Fibroblast of lung (primary cell): Measurements from ENCODE around the gene RAB20. TPM values are rescaled to one million over a fixed set of nuclear protein-coding genes. Genes with fewer than 3 reads are reported as not detected.

Experiments used
- DNase-seq, 2 donors: peaks; one replicate each; pipeline versions ENCODE4 v3.0.0 to v3.0.0-alpha.2; 2010; ENCODE audit warnings: low read depth in 2 of 2
- H2AFZ ChIP-seq: 2 replicates; pipeline ENCODE4 v1.5.1; 2012; ENCODE audit warnings: low read length, control low read depth, inconsistent platforms
- H3K27ac ChIP-seq: 2 replicates; pipeline ENCODE4 v1.5.1; 2011; ENCODE audit warnings: low read length, control low read depth; ENCODE audit not compliant: insufficient read depth
- H3K27me3 ChIP-seq: 2 replicates; pipeline ENCODE4 v1.5.1; 2011; ENCODE audit warnings: mild to moderate bottlenecking, low read length; ENCODE audit not compliant: control insufficient read depth, insufficient read depth
- H3K36me3 ChIP-seq: 2 replicates; pipeline ENCODE4 v1.5.1; 2011; ENCODE audit warnings: low read length; ENCODE audit not compliant: control insufficient read depth, insufficient read depth
- H3K4me1 ChIP-seq: 2 replicates; pipeline ENCODE4 v1.5.1; 2011; ENCODE audit warnings: low read length; ENCODE audit not compliant: control insufficient read depth, insufficient read depth; ENCODE audit errors: extremely low read depth
- H3K4me2 ChIP-seq: 2 replicates; pipeline ENCODE4 v1.5.1; 2011; ENCODE audit warnings: low read length, control low read depth; ENCODE audit not compliant: insufficient read depth; ENCODE audit errors: extremely low read depth
- H3K4me3 ChIP-seq, 4 experiments: fragments of 200-600 bp in 1 of 4; sonication (generic) in 1 of 4; replicated peaks in 1 of 4; 2 replicates each; pipeline ENCODE4 v1.5.1; 2011 to 2016; ENCODE audit warnings: low read length in 4 of 4, low read depth in 3 of 4, mild to moderate bottlenecking in 3 of 4, control low read depth in 2 of 4, inconsistent platforms in 1 of 4, mixed read lengths in 1 of 4; ENCODE audit not compliant: insufficient read depth in 1 of 4; ENCODE audit errors: control extremely low read depth in 1 of 4
- H3K79me2 ChIP-seq: 2 replicates; pipeline ENCODE4 v1.5.1; 2012; ENCODE audit warnings: mild to moderate bottlenecking, low read length, inconsistent platforms; ENCODE audit not compliant: control insufficient read depth, insufficient read depth
- H3K9ac ChIP-seq: 2 replicates; pipeline ENCODE4 v1.5.1; 2011; ENCODE audit warnings: mild to moderate bottlenecking, low read length, control low read depth; ENCODE audit not compliant: insufficient read depth
- H3K9me3 ChIP-seq: 2 replicates; pipeline ENCODE4 v1.5.1; 2012; ENCODE audit warnings: low read depth, low read length; ENCODE audit not compliant: control insufficient read depth, insufficient read depth
- H4K20me1 ChIP-seq: 2 replicates; pipeline ENCODE4 v1.5.1; 2011; ENCODE audit warnings: low read length; ENCODE audit not compliant: control insufficient read depth, insufficient read depth; ENCODE audit errors: extremely low read depth
- EZH2 ChIP-seq: IDR thresholded peaks from 2 replicates; pipeline ENCODE4 v1.5.1; 2012; ENCODE audit warnings: low read length, control low read depth, mild to moderate bottlenecking; ENCODE audit errors: missing control alignments
- polyA plus RNA-seq, 2 donors: library from polyadenylated mRNA; depleted of rRNA in 1 of 2; stranded (reverse) in 1 of 2; unstranded in 1 of 2; fragments of >200 nt; gene quantifications; 2 replicates each; pipeline ENCODE4 v1.2.1, GENCODE V29; 2011 to 2012; ENCODE audit warnings: missing spikeins in 1 of 2
- total RNA-seq: library from RNA; depleted of rRNA; stranded (reverse); fragments of >200 nt; gene quantifications from 2 replicates; pipeline ENCODE4 v1.2.1, GENCODE V29; 2014
- TF ChIP-seq, protein P1 (sequence below), 2 donors: IDR thresholded peaks in 1 of 2; conservative IDR thresholded peaks in 1 of 2; 1 replicate in 1 of 2; 2 replicates in 1 of 2; pipeline ENCODE4 v1.5.1; 2011 to 2012; ENCODE audit warnings: low read length in 2 of 2, control low read depth in 1 of 2, inconsistent platforms in 1 of 2, low read depth in 1 of 2, mild to moderate bottlenecking in 1 of 2

The RAB20 gene
- total and polyA plus RNA-seq, 2 donors (not counting 1 experiment from before 2014, with no cell fraction given) = 3.5 to 4.3 TPM

DNA sequence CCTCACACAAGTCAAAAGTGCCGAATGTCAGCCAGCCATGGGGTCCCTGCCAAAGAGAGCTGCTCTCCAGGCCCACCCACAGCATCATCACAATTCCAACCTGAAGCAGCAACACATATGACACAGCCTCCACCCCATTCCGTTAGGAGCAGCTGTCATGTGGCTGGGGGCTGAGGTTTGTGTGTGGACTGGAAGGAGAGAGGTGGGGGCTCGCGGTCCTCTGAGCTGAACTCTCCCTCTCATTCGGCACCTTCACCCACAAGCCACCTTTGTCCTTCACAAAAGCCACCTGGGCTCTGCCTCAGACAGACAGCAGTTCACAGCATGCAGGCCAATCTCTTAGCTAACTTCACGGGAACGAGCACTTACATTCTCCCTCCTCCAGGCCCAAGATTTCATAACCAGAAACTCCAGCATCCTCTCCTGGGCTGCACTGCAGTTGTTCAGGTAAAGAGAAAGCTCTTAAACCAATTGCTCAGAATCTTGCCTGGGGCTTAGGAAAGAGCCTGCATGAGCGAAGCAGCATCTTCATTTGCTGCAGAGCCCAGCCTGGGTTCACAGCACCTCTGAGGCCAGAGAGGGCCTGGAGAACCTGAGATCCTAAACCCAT lies 7.2 kb downstream of the RAB20 start:
- TF ChIP-seq, protein P1, sequence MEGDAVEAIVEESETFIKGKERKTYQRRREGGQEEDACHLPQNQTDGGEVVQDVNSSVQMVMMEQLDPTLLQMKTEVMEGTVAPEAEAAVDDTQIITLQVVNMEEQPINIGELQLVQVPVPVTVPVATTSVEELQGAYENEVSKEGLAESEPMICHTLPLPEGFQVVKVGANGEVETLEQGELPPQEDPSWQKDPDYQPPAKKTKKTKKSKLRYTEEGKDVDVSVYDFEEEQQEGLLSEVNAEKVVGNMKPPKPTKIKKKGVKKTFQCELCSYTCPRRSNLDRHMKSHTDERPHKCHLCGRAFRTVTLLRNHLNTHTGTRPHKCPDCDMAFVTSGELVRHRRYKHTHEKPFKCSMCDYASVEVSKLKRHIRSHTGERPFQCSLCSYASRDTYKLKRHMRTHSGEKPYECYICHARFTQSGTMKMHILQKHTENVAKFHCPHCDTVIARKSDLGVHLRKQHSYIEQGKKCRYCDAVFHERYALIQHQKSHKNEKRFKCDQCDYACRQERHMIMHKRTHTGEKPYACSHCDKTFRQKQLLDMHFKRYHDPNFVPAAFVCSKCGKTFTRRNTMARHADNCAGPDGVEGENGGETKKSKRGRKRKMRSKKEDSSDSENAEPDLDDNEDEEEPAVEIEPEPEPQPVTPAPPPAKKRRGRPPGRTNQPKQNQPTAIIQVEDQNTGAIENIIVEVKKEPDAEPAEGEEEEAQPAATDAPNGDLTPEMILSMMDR (conservative IDR thresholded peaks at IDR 0.05 in 1 of 2, IDR thresholded peaks at IDR 0.05 in 1 of 2; ENCODE audit: low read depth in 1 of 2, low read length in 2 of 2) = no peak
- no peak for TF ChIP-seq EZH2
- no peaks in the 10 kb centered on the region for H3K9me3 ChIP-seq
- no peak overlapping the region for H3K27ac ChIP-seq
- H4K20me1 ChIP-seq = no peaks in the 10 kb centered on the region
- DNase-seq = no peak
- no peaks in the 10 kb centered on the region for H3K36me3 ChIP-seq
- no peak overlapping the region for H3K9ac ChIP-seq
- H3K4me1 ChIP-seq = peaks cover 1% of the 10 kb centered on the region
- H2AFZ ChIP-seq = no peak overlapping the region
- no peak overlapping the region for H3K4me3 ChIP-seq
- H3K27me3 ChIP-seq = no peaks in the 10 kb centered on the region
- no peak overlapping the region for H3K4me2 ChIP-seq
- H3K79me2 ChIP-seq = no peaks in the 10 kb centered on the region

DNA sequence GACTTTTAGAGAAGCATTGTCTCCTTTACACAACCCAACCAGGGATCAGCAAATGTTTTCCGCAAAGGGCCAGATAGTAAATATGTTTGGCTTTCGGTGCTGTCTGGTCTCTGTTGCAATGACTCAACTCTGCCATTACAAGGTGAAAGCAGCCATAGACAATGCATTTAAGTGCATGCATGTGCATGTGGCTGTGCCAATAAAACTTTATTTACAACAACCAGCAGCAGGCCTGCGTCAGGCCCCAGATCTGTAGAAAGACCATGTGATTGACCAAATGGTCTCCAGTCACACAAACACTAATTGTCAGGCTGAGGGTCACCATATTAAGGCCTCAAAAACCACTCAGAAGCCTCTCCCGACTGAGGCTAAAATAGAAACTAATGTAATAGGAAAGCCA lies 8.1 kb downstream of the RAB20 start:
- Histone ChIP-seq H3K9ac (no peak overlapping the region), H2AFZ (no peak overlapping the region), H3K27me3 (no peaks in the 10 kb centered on the region), H3K79me2 (no peaks in the 10 kb centered on the region), H3K27ac (no peak overlapping the region), H3K36me3 (no peaks in the 10 kb centered on the region), H3K4me2 (no peak overlapping the region), H4K20me1 (no peaks in the 10 kb centered on the region), H3K9me3 (no peaks in the 10 kb centered on the region), H3K4me1 (no peaks in the 10 kb centered on the region), H3K4me3 (no peak overlapping the region)
- DNase-seq = no peak
- TF ChIP-seq, protein P1 (conservative IDR thresholded peaks at IDR 0.05 in 1 of 2, IDR thresholded peaks at IDR 0.05 in 1 of 2; ENCODE audit: low read depth in 1 of 2, low read length in 2 of 2) = no peak
- TF ChIP-seq EZH2 = no peak

DNA sequence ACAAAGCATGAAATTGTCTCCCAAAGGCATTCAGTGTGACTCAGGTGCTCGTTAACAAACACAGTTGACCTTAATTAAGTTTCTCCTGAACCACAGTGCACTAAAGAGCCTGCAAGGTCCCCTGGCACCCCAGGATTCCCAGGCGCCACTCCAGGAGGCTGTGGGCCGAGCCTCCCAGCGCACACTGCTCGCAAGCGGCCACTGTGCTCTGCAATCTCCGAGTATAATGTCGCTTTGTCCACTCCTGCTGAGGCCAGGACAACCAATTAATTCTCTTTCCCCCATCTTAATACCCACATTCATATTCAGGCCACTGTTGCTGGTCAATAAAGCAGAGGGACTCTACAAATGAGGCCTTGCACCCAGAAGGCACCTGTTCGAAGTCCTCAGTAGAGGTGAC lies 8.8 kb downstream of the RAB20 start:
- Histone ChIP-seq H2AFZ (no peak overlapping the region), H3K79me2 (no peaks in the 10 kb centered on the region), H3K36me3 (no peaks in the 10 kb centered on the region), H3K27me3 (no peaks in the 10 kb centered on the region), H3K4me1 (no peaks in the 10 kb centered on the region), H3K4me3 (no peak overlapping the region), H3K9me3 (no peaks in the 10 kb centered on the region), H3K4me2 (no peak overlapping the region), H3K27ac (no peak overlapping the region), H3K9ac (no peak overlapping the region), H4K20me1 (no peaks in the 10 kb centered on the region)
- TF ChIP-seq, protein P1 (conservative IDR thresholded peaks at IDR 0.05 in 1 of 2, IDR thresholded peaks at IDR 0.05 in 1 of 2; ENCODE audit: low read depth in 1 of 2, low read length in 2 of 2) = no peak
- no peak for TF ChIP-seq EZH2
- no peak for DNase-seq
